MM.1S (cell line): ENCODE results near the gene VASH2.

ENCODE experiments used
- CTCF ChIP-seq: fragments of 300-600 bp; sonication (generic); IDR thresholded peaks from 2 replicates; pipeline ENCODE4 v1.5.1; 2016; ENCODE audit warnings: antibody characterized with exemption, low read length, mixed read lengths
- EZH2 ChIP-seq: fragments of 300-600 bp; sonication (generic); optimal IDR thresholded peaks from 2 replicates; pipeline ENCODE3; 2017; ENCODE audit warnings: low read depth, mild to moderate bottlenecking, antibody characterized with exemption, low read length, mixed read lengths

DNA sequence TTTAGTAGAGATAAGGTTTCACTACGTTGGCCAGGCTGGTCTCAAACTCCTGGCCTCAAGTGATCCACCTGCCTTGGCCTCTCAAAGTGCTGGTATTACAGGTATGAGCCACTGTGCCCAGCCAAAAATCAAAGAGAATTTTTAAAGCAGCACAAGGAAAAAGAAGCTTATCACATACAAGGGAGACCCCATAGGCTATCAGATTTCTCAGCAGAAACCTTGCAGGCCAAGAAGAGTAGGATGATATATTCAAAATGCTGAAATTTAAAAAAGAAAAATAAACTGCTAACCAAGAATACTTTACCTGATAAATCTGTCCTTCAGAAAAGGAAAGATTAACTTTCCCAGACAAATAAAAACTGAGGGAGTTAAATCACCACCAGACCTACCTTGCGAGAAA, 49.1 kb upstream of the VASH2 start:
- TF ChIP-seq CTCF (no peak), EZH2 (no peak)
